AG10803 (cell line): ENCODE data around the gene TRIM28.

ENCODE experiments used
- DNase-seq: peaks from one replicate; pipeline ENCODE4 v3.0.0; 2010; ENCODE audit warnings: low read depth
- H3K4me3 ChIP-seq: 2 replicates; pipeline ENCODE4 v1.5.1; 2011; ENCODE audit warnings: mild to moderate bottlenecking, low read length, control low read depth
- CTCF ChIP-seq: conservative IDR thresholded peaks from 2 replicates; pipeline ENCODE4 v1.5.1; 2011; ENCODE audit warnings: mild to moderate bottlenecking, low read length, control low read depth, inconsistent platforms

Gene TRIM28

DNA sequence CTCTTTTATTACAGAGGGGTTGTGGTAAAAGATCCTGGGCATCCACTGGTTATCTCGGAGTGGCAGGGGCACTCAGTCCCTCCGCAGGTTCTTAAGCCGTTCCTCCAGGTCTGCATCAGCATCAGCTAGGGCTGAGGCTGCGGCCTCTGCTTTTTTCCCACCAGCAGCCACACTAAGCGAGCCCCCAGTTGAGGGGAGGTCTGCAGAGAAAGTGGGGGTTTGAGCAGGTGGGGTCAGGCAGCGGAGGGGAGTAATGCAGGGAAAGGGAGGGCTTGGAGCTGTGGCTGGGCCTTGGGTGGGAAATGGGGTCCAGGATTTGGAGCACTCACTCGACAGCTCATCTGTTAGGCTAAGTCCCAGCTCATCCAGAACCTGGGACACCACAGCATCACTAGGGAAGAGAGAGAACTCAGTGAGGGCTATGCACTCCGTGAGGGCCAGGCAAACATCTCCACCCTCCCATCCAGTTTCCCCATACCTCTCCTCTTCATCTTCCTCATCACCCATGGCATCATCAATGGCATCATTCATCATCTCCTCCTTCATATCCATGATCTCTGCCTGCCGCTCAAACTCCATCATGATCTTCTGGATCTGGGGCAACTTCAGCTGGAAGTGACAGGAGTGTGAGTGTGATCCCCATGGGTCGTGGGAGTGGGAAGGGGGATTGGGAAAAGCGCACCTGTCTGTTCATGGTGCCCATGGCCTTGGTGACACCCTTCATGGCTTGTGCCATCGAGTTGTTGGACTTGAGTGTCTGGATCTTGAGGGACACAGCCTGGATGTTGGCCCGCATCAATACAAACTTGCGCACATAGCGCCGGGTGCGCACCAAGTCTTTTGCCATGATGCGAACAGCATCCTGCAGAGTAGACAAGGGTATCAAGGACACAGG lies 8.0 kb downstream of the TRIM28 start:
- DNase-seq, result no peak
- H3K4me3 ChIP-seq, result no peak overlapping the region
- TF ChIP-seq CTCF, result no peak

DNA sequence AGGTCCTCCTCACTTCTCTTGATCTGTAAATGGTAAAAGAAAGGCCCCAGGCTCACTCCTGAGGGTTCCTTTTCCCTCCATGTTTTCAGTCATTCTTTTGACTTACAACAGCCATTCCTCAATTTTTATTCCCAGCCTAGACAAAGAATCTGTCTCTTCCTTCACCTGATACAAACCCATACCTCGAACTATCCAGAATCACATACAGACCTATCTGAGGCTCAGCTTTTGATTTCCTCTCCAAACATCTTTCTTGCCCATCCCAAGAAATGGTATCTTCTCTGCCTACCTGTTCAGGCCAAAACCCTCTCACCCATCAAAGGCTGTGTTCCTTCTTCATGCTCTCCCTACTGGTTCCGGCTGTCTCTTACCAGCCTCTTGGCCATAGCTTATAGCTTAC lies 8.8 kb downstream of the TRIM28 start:
- DNase-seq, result no peak
- no peak for TF ChIP-seq CTCF
- H3K4me3 ChIP-seq, result no peak overlapping the region

- peak overlapping the region; percentile 94 for H3K4me3 ChIP-seq
- no peak for DNase-seq
- no peak for TF ChIP-seq CTCF
Observed at GRCh38 chr19:58553799-58554493, 10.1 kb downstream of the TRIM28 start.

GRCh38 chr19:58554494-58555368 lies 10.9 kb downstream of the TRIM28 start, which contains the start of gene CHMP2A:
CHMP2A (minus strand) TSS chr19:58555105; CDS start chr19:58554212, 893 bp downstream.
- peak; percentile 97 for DNase-seq
- TF ChIP-seq CTCF, result no peak
- H3K4me3 ChIP-seq, result peak within 1 kb of the TSS; percentile 94

GRCh38 chr19:58555369-58555885 lies 11.6 kb downstream of the TRIM28 start:
- no peak for DNase-seq
- no peak for TF ChIP-seq CTCF
- H3K4me3 ChIP-seq, result peak overlapping the region; percentile 57

GRCh38 chr19:58555920-58556621 lies 12.2 kb downstream of the TRIM28 start:
- H3K4me3 ChIP-seq, result peak overlapping the region; percentile 92

More at GRCh38 chr19:58555920-58556621, 12.2 kb downstream of the TRIM28 start:
- no peak for DNase-seq
- TF ChIP-seq CTCF, result no peak
